CD4-positive, alpha-beta T cell treated with Interleukin-12 subunit alpha and Interleukin-12 subunit beta, for 1 hour (primary cell): ENCODE results near the gene CLMP.
A peak's percentile ranks its signal among the peaks of the same experiment; 100 is the strongest.

Source experiments
- DNase-seq: peaks from one replicate; pipeline ENCODE4 v3.0.0-alpha.2; 2020

CLMP gene

DNA sequence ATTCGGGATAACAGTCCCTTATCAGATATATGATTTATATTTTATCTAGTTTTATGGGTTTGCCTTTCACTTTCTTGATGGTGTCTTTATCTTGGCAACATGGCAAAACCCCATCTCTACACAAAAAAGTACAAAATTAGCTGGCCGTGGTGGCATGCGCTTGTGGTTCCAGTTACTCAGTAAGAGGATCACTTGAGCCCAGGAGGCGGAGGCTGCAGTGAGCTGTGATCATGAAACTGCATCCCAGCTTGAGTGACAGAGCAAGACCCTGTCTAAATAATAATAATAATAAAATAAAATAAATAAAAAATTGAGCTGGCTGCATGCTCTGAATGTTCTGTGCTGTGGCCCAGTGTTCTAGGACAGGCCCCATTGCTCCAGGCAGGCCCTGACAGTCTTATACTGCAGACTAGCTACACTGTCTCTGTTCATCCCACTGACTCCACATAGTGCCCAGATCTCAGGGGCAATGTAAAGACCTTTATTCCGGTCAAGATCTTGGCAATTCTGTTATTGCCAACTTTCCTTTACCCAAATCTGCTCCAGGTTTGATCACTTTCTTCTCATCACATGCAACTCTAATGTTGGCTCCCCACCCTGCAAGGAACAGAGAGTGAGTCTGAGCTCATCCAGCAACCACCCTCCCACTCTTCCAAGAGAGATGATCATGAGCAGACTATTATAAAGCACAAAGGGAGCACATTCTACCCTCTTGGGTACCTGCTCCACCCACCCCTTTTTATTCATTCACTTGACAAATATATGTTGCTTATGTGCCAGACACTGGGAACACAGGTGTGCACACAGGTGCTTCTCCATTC lies 141.9 kb downstream of the CLMP start:
- peak; percentile 63 for DNase-seq

DNA sequence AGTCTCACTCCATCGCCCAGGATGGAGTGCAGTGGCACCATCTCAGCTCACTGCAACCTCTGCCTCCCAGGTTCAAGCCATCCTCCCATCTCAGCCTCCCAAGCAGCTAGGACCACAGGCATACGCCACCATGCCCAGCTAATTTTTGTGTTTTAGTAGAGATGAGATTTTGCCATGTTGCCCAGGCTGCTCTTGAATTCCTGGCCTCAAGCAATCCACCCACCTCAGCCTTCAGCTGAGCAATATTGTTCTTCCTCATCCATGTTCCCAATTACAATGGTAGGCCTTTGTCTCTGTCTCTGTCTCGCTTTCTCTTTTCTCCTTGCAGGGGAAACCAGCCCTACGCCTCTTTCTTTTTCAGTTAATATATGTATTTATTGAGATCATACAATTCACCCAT lies 143.4 kb downstream of the CLMP start:
- DNase-seq = peak; percentile 62

DNA sequence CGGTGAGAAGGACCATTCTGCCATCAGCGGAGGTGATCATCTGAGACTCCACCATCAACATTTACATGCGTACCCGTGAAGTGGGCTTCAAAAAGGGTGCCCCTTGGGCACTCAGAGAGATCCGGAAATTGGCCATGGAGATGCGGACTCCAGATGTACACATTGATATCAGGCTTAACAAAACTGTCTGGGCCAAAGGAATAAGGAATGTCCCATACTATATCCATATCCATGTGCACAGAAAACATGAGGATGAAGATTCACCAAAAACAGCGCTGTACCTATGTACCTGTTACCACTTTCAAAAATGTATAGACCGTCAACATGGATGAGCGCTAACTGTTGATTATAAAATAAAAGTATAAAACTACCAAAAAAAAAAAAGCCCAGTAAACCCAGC lies 143.9 kb downstream of the CLMP start:
- DNase-seq = peak; percentile 51

DNA sequence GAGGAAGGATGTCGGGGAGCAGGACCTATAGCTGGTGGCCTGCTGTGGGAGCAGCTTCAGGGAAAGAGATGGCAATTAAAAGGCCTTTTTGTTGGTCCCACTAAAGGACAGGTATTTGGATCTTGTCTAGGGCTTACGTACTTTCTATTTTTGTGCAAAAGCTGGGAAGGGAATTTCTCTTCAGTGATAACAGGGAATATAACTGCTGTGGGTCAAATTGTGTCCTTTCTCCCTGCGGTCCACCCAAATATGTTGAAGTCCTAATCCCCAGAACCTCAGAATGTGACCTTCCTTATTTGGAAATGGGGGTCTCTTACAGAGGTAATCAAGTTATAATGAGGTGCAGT lies 147.1 kb downstream of the CLMP start:
- DNase-seq = no peak

DNA sequence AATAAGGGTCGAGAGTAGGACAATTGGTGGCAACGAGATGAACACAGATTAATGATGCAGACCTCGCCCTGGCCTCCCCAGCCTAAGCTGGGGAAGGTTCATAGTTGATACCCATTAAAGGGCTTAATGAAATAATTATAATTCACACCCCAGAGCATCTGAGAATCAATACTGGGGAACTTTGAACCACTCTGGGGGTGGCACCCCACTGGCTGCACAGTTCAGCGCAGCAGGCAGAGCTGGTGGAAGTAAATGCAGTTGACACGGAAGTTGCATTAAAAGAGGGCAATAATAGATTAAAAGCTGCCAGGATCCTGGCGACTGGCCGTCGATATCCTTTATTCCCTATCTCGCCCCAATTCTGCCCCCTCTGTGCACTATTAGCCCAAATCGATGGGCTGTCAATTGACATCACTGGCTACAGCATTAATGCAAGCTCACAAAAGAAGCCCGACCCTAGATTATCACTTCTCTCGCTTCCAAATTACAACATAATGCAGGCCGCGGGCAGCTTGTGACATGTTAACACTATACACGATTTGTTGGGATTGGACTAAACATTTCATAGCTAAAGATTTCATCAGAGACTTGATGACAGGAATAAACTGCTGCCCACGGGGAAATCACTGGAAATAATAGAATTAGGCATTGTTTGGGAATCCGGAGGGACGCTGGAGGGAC lies 147.6 kb downstream of the CLMP start:
- DNase-seq = no peak

DNA sequence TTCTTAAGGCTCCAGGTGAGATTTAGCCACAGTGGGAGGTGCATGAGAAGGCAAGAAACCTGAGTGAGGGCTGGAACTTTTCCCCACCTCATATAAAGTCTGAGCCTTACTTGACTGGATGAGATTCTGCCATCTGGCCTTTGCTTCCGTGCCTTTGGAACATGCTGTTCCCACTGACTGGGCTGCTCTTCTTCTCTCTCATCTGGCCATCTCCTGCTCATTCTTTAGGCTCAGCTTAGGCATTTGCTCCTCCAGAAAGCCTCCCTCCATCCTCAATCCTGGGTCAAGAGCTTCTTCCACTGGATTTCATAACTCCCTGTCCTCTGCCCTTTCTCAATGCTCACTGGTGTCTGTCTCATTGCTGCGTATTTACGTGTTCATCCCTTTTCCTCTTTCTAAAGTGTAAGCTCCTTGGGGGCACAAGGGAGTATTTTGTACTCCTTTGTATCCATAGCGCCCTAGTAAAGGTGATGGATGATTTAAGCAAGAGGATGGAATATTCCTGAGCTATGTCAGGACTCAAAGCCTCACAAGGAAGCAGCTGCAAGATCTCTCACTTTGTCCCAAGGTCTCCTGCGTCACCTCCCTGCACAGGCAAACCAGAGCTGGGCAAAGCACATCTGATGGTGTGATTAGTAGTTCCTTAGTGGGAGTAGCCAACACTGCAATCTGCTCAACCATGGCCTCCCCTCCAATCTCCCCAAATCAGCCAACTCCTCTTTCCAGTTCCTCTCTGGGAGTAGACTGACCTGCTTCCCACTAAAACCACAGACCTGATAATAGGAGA lies 148.4 kb downstream of the CLMP start:
- no peak for DNase-seq

DNA sequence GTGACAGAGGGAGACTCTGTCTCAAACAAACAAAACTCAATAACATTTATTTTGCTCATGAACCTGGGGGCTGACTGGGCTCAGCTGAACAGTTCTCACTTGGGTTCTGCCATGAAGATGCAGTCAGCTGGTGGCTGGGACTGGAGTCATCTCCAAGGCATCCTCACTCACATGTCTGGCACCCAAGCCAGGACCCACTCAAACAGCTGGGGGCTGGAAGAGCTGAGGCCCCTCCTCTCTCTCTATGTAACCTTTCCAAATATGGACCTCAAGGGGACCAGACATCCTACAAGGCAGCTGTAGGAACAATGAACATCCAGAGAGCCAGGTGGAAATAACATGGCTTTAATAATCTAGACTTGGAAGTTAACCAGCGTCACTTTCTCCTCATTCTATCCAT lies 149.9 kb downstream of the CLMP start:
- no peak for DNase-seq

DNA sequence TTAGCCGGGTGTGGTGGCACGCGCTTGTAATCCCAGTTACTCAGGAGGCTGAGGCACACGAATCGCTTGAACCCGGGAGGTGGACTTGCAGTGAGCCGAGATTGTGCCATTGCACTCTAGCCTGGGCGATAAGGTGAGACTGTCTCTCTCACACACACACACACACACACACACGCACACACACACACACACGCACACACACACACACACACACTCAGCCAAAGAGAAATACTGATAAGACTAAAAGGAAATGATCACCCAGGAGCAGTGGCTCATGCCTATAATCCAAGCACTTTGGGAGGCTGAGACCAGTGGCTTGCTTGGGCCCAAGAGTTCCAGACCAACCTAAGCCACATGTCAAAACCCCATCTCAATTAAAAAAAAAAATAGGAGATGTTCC lies 153.9 kb downstream of the CLMP start:
- no peak for DNase-seq

DNA sequence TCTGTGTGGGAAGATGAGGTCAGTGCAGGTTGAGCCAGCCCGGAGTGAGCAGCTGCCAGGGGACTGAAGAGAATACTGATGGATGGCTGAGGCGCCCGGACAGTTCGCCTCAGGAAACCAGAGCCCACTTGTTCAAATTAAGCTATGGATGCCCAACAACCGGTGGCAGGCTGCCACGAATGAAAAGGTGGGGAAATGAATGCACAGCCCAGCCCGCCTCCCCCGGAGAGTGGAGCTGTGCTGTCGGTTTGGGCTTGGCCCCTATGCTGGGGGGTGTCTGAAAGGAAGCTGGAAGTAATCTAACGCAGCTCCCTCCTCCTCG lies 155.0 kb downstream of the CLMP start:
- no peak for DNase-seq

DNA sequence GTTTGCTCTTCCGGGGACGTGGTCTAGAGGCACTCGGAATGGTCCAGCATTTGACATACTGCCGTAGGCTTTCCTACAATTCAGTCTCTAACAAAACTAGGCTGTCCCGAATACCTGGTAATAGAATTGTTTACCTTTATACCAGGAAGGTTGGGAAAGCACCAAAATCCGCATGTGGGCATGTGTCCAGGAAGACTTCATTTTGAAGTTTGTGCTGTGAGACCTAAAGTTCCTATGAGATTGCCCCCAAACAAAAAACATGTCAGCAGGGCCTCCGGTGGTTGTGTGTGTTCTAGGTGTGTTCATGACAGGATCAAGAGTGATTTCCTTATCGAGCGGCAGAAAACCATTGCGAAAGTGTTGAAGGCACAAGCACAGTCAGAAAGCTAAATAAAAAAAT lies 159.2 kb downstream of the CLMP start:
- DNase-seq = no peak

DNA sequence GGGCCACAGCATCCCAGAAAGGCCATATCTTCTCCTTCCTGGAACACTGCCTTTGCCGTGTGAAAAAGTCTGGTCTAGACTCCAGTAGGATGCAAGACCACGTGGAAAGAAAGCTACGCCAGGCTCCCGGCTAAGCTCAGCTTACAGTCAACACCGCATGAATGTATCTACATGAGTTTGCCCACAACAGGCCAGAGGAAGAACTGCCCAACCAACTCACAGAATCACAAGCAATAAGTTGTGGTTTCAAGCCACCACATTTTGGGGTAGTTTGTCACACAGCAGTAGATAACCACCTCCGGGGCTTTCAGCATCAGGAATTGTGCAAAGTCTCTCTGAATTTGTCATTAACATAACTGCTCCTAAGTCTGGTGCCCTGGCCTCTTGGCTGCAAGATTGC lies 160.5 kb downstream of the CLMP start:
- DNase-seq = no peak

DNA sequence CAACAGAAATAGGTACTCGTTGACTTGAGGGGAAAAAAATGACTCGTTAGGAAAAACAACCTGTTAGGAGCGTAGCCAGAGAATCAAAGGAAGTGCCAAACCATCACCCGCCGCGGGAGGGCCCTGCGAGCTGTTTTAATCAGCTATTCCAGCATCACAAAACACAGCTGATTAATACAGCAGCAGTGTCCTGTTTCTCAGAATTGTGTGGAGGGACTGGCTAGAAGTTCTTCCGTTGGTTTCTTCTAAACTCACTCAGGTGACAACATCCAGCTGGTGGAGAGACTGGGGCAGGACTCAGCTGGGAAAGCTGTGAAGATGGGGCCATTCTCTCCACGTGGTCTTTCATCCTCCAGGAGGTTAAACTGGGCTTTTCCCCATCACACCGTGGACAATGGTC lies 161.2 kb downstream of the CLMP start:
- DNase-seq = no peak

DNA sequence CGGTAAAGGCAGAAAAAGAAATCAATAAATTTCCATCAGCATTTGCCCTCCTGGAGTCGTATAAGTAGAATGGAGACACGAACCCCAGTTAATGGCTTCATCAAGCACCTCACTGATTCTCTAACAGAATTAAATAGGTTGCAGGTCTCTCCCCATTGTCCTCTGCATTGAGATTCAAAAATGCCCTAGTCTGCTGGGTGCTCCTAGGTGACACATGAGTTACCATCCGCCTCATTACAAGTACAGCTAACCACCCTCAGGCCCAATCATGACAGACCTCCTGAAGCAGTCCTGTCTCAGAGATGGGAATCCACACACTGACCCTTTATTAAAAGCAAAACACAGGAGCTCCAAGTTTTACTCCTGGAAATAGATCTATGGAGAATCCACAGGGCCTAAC lies 164.5 kb downstream of the CLMP start:
- DNase-seq = no peak

DNA sequence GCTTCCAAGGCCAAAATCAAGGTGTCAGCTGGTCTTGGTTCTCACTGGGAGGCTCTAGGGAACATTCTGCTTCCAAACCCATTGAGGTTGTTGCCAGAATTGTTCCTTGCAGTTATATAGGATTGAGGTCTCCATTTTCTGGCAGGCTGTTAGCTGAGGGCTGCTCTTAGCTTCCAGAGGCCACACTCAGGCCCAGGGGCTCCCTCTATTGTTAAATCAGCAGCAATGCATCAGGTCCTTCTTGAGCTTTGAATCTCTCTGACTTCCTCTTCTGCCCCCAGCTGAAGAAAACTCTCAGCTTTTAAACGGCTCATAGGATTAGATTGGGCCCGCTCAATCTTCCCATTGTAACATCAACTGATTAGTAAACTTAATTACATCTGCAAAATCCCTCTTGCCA lies 174.1 kb downstream of the CLMP start:
- peak; percentile 45 for DNase-seq
